Mesothelial cell of epicardium (in vitro differentiated cells): ENCODE measurements around the gene CAV1. TPM values are rescaled to one million over a fixed set of nuclear protein-coding genes. Genes with fewer than 3 reads are reported as not detected.

Experiments used
- DNase-seq, 2 experiments: peaks; one replicate each; pipeline ENCODE4 v3.0.0; 2021; ENCODE audit warnings: low spot score in 2 of 2; ENCODE audit not compliant: unreplicated experiment in 2 of 2
- H3K27ac Mint-ChIP-seq: 2 replicates; pipeline ENCODE4 v1.8.0; 2021; ENCODE audit warnings: mixed read lengths
- H3K27me3 Mint-ChIP-seq: 2 replicates; pipeline ENCODE4 v1.8.0; 2021; ENCODE audit warnings: low read depth, mixed read lengths
- H3K36me3 Mint-ChIP-seq: 2 replicates; pipeline ENCODE4 v1.8.0; 2021; ENCODE audit warnings: mixed read lengths
- H3K4me1 Mint-ChIP-seq: 2 replicates; pipeline ENCODE4 v1.8.0; 2021; ENCODE audit warnings: mixed read lengths
- H3K4me3 Mint-ChIP-seq: 2 replicates; pipeline ENCODE4 v1.8.0; 2021; ENCODE audit warnings: mild to moderate bottlenecking, moderate library complexity, mixed read lengths
- H3K9me3 Mint-ChIP-seq: 2 replicates; pipeline ENCODE4 v1.8.0; 2021; ENCODE audit warnings: mixed read lengths
- total RNA-seq: library from RNA; stranded (reverse); gene quantifications from 3 replicates; pipeline ENCODE4 v1.2.1, GENCODE V29; 2021
- TF ChIP-seq, protein P1 (sequence below): fragments of 200-600 bp; sonication (generic); IDR thresholded peaks from one replicate; pipeline ENCODE4 v1.5.0; 2021; ENCODE audit warnings: antibody characterized with exemption; ENCODE audit not compliant: unreplicated experiment

Gene CAV1
- total RNA-seq, 1 donor from 2014 or later = 2.7 TPM

DNA sequence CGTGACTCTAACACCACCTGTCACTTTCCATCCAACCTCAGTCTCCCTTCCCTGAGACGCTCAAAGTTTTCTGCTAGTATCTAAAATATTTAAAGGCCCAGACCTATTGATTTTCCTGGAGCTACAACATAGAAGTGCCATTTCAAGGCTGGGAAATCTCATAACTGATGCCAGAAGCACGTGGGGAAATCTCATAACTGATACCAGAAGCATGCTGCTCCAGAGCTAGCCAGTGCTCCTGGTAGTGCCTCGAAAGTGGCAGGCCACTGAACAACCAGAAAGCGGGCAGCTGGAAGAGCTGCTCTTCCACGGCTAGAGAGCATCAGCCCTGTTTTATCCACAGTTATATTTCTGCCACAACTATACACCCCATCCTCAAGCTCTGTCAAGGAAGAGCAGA, 72.5 kb downstream of the CAV1 start:
- no peak overlapping the region for H3K27ac Mint-ChIP-seq
- TF ChIP-seq, protein P1, sequence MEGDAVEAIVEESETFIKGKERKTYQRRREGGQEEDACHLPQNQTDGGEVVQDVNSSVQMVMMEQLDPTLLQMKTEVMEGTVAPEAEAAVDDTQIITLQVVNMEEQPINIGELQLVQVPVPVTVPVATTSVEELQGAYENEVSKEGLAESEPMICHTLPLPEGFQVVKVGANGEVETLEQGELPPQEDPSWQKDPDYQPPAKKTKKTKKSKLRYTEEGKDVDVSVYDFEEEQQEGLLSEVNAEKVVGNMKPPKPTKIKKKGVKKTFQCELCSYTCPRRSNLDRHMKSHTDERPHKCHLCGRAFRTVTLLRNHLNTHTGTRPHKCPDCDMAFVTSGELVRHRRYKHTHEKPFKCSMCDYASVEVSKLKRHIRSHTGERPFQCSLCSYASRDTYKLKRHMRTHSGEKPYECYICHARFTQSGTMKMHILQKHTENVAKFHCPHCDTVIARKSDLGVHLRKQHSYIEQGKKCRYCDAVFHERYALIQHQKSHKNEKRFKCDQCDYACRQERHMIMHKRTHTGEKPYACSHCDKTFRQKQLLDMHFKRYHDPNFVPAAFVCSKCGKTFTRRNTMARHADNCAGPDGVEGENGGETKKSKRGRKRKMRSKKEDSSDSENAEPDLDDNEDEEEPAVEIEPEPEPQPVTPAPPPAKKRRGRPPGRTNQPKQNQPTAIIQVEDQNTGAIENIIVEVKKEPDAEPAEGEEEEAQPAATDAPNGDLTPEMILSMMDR = no peak
- no peak overlapping the region for H3K4me3 Mint-ChIP-seq
- no peaks in the 10 kb centered on the region for H3K27me3 Mint-ChIP-seq
- DNase-seq = no peak
- no peaks in the 10 kb centered on the region for H3K9me3 Mint-ChIP-seq
- peaks cover 19% of the 10 kb centered on the region for H3K4me1 Mint-ChIP-seq
- H3K36me3 Mint-ChIP-seq = no peaks in the 10 kb centered on the region

DNA sequence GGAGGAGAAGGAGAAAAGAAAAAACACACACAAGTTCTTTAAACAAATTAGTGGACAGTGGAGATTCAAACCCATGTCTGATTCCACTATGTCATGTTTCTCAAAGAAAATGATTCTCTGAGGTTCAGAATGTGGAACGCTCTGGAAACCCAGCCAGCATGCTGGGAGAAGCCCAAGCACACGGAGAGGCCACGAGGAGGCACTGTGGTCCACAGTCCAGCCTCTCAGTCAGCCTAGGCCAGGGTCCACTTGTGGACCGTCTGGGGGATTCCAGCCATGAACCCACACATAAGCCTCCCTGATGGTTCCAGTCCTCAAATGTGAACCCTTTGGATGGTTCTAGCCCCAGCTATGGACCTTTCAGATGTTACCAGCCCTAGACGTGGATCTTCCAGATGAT, 73.4 kb downstream of the CAV1 start:
- no peak for DNase-seq
- TF ChIP-seq, protein P1 = no peak
- H3K27me3 Mint-ChIP-seq = no peaks in the 10 kb centered on the region
- no peak overlapping the region for H3K27ac Mint-ChIP-seq
- H3K4me3 Mint-ChIP-seq = no peak overlapping the region
- H3K4me1 Mint-ChIP-seq = peaks cover 13% of the 10 kb centered on the region
- H3K9me3 Mint-ChIP-seq = no peaks in the 10 kb centered on the region
- H3K36me3 Mint-ChIP-seq = no peaks in the 10 kb centered on the region

DNA sequence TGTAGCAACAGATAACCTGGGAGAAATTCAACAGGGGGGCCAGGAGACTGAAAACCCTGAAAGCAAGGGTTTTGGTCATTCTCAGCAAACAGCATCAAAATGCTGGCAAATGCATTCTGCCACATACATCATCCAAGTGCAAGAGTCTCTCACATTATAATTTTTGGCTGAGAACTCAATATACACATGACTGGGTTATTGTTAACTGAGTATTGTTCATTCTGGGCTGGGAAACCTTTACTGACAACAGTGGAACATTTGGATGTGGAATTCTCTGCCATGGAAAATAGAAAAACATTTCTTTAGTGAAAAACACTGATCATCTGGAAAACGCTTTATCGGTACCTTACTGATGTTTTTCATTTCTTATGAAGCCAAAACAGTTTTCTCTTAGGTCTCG, 74.0 kb downstream of the CAV1 start:
- Mint-ChIP-seq H3K4me1 (peaks cover 9% of the 10 kb centered on the region), H3K9me3 (no peaks in the 10 kb centered on the region)

DNA sequence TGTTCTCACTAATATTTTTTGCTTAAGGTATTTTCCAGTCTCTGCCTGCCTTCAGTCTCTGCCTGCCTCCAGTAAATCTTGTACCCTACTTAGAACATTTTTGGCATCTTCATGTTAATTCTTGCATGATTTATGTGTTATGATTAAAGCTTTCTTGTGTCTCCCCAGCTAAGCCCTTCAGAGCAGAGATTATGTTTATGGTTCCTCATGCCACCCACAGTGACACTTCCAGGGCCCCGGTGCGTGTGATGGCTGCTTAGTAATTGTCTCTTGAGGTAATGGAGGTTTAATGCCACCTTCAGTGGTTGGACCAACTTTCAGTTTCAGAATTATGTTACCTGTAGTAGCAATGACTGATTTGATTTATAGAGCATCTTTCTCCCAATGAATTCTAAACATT, 76.6 kb downstream of the CAV1 start:
- H3K4me1 Mint-ChIP-seq = peaks cover 9% of the 10 kb centered on the region
- H3K27me3 Mint-ChIP-seq = no peaks in the 10 kb centered on the region
- H3K4me3 Mint-ChIP-seq = no peak overlapping the region
- H3K36me3 Mint-ChIP-seq = no peaks in the 10 kb centered on the region
- H3K27ac Mint-ChIP-seq = no peak overlapping the region
- H3K9me3 Mint-ChIP-seq = no peaks in the 10 kb centered on the region
- TF ChIP-seq, protein P1 = no peak
- DNase-seq = no peak

More for the DNA sequence above, 74.0 kb downstream of the CAV1 start:
- H3K36me3 Mint-ChIP-seq = no peaks in the 10 kb centered on the region
- no peak for DNase-seq
- no peak overlapping the region for H3K27ac Mint-ChIP-seq
- H3K4me3 Mint-ChIP-seq = no peak overlapping the region
- H3K27me3 Mint-ChIP-seq = no peaks in the 10 kb centered on the region
- TF ChIP-seq, protein P1 = no peak

DNA sequence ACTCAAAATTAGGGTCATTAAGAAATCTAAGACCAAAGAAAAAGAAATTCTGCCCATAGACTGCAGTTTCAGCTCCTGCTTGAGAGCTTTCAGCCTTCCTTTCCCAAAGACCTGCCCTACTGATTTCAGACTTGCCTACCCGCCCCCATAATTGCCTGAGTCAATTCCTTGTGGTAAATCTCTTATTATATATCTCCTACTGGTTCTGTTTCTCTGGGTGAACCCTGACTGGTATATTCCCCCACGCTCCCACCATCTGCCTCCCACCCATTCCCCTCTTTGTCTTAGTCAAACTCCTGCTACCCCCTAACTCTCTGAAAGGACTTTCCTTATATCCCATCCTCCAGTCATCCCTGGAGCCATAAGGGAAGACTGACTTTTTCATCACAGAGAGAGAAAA, 82.5 kb downstream of the CAV1 start:
- Mint-ChIP-seq H3K4me3 (no peak overlapping the region), H3K27me3 (no peaks in the 10 kb centered on the region), H3K36me3 (no peaks in the 10 kb centered on the region), H3K27ac (no peak overlapping the region), H3K9me3 (peaks cover 5% of the 10 kb centered on the region), H3K4me1 (no peaks in the 10 kb centered on the region)
- no peak for DNase-seq
- TF ChIP-seq, protein P1 = no peak

DNA sequence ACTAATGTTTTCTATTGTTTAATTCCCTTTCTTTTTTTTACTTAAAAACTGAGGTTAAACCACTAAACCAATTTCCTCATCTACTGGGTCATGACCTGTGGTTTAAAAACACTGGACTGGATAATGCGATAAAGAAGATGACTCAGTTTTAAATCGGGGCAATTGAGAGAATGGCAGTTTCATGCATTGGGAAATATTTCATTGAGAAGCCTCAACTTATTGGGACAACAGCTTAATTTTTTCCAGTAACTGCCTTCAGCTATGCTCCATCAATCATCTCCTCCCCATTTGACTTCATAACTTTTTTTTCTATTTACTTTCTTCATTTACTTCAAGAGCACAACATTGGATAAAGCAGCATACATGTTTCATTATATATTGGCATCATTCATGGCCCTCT, 85.4 kb downstream of the CAV1 start:
- TF ChIP-seq, protein P1 = no peak
- Mint-ChIP-seq H3K9me3 (peaks cover 5% of the 10 kb centered on the region), H3K27ac (no peak overlapping the region), H3K36me3 (no peaks in the 10 kb centered on the region), H3K4me3 (no peak overlapping the region), H3K4me1 (peaks cover 7% of the 10 kb centered on the region), H3K27me3 (no peaks in the 10 kb centered on the region)
- DNase-seq = no peak
